TTC549 (cell line): ENCODE measurements around the gene CCDC15.
"Not testable (repeated sequence)": the region's sequence is repeated elsewhere in the genome, so short reads cannot be mapped to it uniquely, and the experiment has no call there.

Source experiments
- FAIRE-seq: peaks from 2 replicates; lab custom pipeline; 2012; peaks lifted over from hg19 to GRCh38; lab: Jason Lieb, UNC

Gene CCDC15

DNA sequence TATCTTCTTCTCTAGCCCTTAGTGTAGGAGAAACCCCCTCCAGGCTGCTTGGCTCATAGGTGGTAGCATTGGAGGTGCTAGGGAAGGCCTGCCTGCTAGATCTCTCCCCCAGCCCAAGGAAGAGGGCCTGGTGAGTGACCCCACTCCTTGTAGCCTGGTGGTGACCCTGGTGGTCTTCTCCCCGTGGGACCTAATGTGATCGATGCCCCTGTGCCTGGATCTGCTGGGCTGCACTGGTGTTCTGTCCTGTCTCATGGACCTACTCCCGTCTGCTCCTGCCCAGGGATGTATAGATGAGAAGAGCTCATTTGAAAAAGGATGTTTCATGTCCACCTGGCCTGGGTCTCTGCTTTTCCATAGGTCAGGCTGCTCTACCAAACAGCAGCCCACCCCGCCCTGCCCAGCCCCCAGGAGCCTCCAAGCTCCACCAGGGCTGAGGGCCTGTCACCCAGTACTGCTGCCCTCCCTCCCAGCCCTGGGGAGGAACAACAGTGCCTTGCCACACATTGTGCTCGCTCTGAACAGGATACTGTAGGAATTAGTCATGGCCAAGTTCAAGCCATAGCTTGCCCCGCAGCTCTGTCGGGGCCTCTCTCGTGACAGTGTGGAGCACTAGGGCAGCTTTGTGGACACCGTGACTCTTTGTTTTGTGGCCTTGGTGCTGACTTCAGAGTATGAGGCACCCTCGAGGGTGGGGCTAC, 128.8 kb downstream of the CCDC15 start:
- no peak for FAIRE-seq

DNA sequence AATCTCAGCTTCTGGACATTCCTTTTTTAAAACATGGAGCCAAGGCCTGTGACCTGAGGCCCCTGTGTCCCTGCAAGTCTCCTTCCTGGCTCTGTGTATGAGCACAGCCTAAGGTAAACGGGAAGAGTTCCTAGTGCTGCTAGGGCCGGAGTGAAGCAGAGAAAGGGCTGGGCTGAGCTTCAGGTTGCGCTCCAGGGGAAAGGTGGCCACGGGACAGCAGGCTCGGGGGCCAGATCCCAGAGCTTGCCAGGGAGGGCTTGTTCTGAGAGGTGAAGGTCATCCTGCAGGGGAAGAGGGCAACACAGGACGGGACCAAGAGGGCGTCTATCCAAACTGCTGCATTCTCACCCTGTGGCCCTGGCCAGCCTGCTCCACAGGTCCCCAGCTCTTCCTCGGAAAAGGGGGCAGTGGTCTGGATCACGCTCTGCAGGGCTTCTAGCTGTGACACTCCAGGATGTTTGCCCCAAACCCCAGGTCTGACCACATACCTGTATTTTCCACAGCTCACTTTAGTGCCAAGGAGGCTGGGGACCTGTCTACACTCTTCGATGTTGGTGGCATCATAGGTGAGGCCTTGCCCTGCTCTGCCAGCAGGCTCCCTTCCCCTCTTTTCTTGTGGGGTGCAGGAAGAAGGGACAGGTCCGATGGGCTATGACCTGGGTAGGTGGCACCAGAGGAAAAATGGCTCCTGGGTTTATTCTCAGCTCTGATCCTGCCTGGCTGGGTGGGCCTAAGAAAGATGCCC, 129.5 kb downstream of the CCDC15 start:
- no peak for FAIRE-seq

DNA sequence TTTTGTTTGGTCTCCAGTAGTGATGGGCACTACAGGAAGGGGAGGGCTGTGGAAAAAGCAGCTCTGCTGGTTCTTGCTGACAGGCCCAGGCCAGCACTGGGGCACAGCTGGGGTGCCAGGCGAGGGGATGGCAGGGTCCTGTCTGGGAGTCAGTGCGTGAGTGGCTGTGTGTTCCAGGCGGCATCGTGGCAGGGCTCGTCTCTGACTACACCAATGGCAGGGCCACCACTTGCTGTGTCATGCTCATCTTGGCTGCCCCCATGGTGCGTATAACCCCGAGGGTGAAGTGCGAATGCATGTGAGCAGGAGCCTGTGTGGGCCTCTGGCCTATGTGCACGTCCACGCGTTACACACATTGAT, 130.0 kb downstream of the CCDC15 start:
- no peak for FAIRE-seq

DNA sequence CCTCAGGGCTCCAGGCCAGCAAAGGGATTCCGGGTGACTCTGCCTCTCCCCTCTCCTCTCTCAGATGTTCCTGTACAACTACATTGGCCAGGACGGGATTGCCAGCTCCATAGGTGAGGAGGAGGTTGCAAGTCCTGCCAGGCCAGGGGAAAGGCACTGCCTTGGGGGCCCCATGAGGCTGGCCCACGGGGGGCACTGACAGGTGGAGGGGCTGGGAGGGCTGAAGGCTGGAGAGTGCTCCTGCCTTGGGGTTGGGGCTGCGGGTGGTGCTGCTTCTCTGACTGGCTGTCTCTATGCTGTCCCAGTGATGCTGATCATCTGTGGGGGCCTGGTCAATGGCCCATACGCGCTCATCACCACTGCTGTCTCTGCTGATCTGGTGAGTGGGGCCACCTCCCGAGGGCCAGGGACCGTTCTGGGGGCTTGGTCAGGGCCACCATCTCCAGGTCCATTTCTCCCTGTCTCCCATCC, 130.8 kb downstream of the CCDC15 start:
- no peak for FAIRE-seq

DNA sequence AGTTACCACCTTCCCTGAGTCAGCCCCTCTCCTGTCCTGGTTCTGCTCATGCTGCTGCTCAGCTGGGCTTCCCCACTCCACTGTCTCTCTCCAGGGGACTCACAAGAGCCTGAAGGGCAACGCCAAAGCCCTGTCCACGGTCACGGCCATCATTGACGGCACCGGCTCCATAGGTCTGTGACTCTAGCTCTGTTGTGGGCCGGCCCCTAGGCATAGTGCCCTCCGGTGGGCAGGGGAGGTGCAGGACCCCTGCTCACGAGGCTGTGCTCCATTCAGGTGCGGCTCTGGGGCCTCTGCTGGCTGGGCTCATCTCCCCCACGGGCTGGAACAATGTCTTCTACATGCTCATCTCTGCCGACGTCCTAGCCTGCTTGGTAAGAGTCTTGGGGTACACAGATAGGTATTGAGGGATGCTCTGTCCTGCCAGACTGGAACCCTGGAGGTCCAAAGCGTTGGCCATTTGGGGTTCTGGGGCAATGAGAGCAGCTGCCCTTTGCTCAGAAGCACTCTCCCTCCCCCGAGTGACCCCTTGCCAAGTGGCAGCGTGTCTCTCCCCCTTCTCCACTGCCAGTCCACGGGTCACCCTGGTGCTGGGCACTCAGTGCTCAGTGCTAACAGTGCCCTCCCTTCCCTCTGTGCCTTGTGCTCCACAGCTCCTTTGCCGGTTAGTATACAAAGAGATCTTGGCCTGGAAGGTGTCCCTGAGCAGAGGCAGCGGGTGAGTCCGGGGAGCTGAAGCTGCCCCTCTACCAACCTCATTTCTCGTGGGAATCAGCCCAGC, 131.5 kb downstream of the CCDC15 start:
- FAIRE-seq: no peak

DNA sequence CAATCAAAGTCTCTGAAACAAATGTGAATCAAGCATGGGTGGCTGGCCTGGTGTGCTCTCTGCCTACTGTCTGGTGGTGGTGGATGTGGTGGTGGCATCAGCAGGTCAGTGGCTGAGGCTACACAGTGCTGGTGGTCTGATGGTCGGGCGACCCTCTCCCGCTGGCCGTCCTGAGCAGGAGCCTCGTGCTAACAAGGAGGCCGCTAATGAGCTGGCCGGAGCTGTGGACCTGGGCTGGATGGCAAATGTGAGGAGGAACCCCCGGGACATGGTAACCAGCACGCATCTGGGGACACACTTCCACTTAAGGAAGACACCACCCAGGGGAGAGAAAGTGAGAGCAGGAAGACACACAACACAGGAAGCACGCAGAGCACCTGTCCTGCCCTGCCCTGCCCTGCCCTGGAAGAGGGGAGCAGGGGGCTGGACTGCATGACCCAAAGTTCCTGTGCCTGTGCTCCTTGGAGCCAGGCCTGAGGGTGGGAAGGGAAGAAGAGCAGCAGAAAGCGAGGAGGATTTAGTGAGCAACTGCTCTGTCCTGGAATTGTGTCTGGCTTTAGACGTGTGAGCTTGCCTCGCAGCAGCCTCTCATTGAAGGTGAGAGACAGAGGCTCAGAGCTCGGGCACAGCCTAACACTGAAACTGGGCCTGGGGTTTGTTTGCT, 132.8 kb downstream of the CCDC15 start:
- no peak for FAIRE-seq

DNA sequence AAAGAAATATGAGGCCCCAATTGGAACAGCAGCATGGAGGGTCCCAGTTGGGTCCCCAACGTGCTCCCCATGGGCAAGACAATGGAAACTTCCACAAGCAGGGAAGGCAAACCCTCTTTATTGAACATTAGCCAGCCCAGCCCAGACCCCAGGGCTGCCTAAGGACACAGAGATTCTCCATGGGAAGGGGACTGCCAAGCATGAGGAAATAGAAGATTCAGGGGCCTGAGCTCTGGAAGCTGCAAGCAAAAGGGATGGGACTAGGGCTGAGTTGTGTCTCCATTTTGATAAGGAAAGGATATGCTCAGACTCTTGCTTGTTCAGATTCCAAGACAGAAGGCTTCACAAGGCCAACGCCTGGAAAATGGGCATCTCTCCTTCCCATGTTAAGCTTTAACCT, 134.1 kb downstream of the CCDC15 start:
- no peak for FAIRE-seq

DNA sequence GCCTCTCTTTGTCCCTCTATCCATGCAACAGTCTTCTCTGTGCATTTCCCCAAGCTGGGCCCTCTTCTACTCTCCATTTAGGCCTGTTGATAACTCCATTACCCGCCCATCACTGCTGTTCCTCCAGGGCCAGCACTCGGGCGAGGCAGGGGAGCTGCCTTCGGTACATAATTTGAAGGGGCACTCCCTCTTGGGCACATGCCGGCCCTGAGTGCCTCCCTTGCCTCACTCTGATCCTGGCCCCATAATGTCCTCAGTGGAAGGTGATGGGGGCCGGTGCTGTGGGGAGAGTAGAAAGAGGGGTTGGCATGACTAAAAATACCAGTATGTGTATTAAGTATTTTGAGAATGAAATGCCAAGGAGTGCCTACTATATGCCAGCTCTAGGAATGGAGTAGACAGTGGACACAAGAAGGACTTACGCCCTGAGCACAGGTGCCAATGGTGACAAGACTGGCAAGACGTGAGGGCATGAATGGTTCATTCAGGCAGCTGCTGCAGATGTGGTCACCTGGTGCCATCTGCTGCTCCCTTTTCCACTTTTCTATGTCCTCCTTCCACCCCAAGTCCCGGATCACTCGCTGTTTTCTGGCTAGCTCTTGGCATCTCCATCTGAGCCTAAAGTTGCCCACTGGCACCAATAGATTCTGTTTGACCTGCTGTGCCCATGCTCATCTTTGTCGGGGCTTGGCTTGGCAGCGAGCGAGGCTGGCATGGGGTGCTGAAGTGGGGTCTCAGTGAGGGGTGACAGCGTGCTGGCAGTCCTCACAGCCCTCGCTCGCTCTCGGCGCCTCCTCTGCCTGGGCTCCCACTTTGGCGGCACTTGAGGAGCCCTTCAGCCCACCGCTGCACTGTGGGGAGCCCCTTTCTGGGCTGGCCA, 134.8 kb downstream of the CCDC15 start:
- FAIRE-seq: no peak

DNA sequence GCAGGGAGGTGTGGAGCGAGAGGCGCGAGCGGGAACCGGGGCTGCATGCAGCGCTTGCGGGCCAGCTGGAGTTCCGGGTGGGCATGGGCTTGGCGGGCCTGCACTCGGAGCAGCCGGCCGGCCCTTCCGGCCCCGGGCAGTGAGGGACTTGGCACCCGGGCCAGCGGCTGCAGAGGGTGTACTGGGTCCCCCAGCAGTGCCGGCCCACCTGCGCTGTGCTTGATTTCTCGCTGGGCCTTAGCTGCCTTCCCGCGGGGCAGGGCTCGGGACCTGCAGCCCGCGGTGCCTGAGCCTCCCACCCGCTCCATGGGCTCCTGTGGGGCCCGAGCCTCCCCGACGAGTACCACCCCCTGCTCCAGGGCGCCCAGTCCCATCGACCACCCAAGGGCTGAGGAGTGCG, 135.5 kb downstream of the CCDC15 start:
- not testable (repeated sequence) for FAIRE-seq

DNA sequence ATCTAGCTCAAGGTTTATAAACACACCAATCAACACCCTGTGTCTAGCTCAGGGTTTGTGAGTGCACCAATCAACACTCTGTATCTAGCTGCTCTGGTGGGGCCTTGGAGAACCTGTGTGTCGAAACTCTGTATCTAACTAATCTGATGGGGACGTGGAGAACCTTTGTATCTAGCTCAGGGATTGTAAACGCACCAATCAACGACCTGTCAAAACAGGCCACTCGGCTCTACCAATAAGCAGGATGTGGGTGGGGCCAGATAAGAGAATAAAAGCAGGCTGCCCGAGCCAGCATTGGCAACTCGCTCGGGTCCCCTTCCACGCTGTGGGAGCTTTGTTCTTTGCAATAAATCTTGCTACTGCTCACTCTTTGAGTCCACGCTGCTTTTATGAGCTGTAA, 136.1 kb downstream of the CCDC15 start:
- not testable (repeated sequence) for FAIRE-seq

DNA sequence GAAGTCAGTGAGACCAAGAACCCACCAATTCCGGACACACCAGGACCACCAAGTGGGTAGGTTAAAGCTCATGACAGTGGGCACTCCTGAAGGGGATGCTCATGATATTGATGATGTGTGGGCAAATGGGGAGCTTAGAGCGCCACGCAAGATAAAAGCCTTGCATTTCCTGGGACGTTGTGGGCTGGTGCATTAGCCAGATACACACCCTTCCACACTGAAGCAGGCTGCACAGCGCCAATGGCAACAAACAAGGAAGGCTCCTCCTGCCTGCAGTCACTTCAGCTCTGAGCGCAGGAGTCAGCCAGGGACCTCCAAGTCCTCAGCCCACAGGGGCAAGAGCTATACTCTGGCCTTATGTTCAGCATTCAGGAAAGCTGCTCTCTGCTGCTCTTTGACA, 136.8 kb downstream of the CCDC15 start:
- no peak for FAIRE-seq
